Omental fat pad (tissue), 4 donors: ENCODE data around the gene DPP9. TPM values are rescaled to one million over a fixed set of nuclear protein-coding genes. Genes with fewer than 3 reads are reported as not detected.

Experiments
- ATAC-seq: fragments of 150-250 bp; one replicate; pipeline ENCODE4 v1.9.1; 2016; ENCODE audit warnings: mild to moderate bottlenecking, moderate library complexity; ENCODE audit not compliant: low FRiP score
- DNase-seq: peaks from one replicate; pipeline ENCODE4 v3.0.0-alpha.2; 2019; ENCODE audit warnings: low spot score
- CTCF ChIP-seq, 3 donors: fragments of 450-650 bp; IDR thresholded peaks; one replicate each; pipeline ENCODE4 v1.5.1; 2016 to 2017; ENCODE audit warnings: antibody characterized with exemption in 3 of 3, mild to moderate bottlenecking in 3 of 3, moderate library complexity in 2 of 3
- total RNA-seq, 4 donors: library from RNA; depleted of rRNA; stranded (reverse); fragments of >200 nt; gene quantifications; one replicate each; pipeline ENCODE4 v1.1.0, GENCODE V29; 2016

The DPP9 gene
- total RNA-seq, 4 donors from 2014 or later = 25.3 to 42.9 (median 41.0) TPM

- no peak for TF ChIP-seq CTCF (IDR thresholded peaks at IDR 0.05)
- DNase-seq (no peak), ATAC-seq (no peak)
Measured at GRCh38 chr19:4760285-4760650, 36.6 kb upstream of the DPP9 start.

GRCh38 chr19:4759388-4760284 lies 36.0 kb upstream of the DPP9 start:
- DNase-seq = peak; percentile 74
- ATAC-seq = peak; percentile 86
- TF ChIP-seq CTCF (IDR thresholded peaks at IDR 0.05) = no peak

GRCh38 chr19:4758659-4759058 lies 35.0 kb upstream of the DPP9 start:
- ATAC-seq (no peak), DNase-seq (no peak)
- TF ChIP-seq CTCF (IDR thresholded peaks at IDR 0.05) = no peak

GRCh38 chr19:4758082-4758481 lies 34.4 kb upstream of the DPP9 start:
- no peak for ATAC-seq

GRCh38 chr19:4755459-4755858 lies 31.8 kb upstream of the DPP9 start:
- ATAC-seq (no peak), DNase-seq (no peak)
- TF ChIP-seq CTCF (IDR thresholded peaks at IDR 0.05) = no peak

More at GRCh38 chr19:4758082-4758481, 34.4 kb upstream of the DPP9 start:
- TF ChIP-seq CTCF (IDR thresholded peaks at IDR 0.05) = no peak
- no peak for DNase-seq

GRCh38 chr19:4754248-4754647 lies 30.6 kb upstream of the DPP9 start:
- ATAC-seq (no peak), DNase-seq (no peak)
- no peak for TF ChIP-seq CTCF (IDR thresholded peaks at IDR 0.05)
